ENCODE measurements around the gene CFI. TPM values are rescaled to one million over a fixed set of nuclear protein-coding genes. Genes with fewer than 3 reads are reported as not detected.

The CFI gene
- total RNA-seq, 3 donors from 2014 or later: 3.3 to 11.8 (median 6.6) TPM

- Histone ChIP-seq H3K4me3 (no peak overlapping the region), H3K4me1 (ENCODE audit: low read depth) (no peaks in the 10 kb centered on the region), H3K9me3 (no peaks in the 10 kb centered on the region), H3K36me3 (ENCODE audit: low read depth) (no peaks in the 10 kb centered on the region)
- TF ChIP-seq CTCF (IDR thresholded peaks at IDR 0.05): no peak
- intact Hi-C loops (cut with DNase I, micrococcal nuclease): no loop called here
- ATAC-seq: no peak
- no peak for DNase-seq
Observed at GRCh38 chr4:109836985-109837384, 35.2 kb upstream of the CFI start.

- DNase-seq (no peak), ATAC-seq (no peak)
- Histone ChIP-seq H3K9me3 (no peaks in the 10 kb centered on the region), H3K36me3 (ENCODE audit: low read depth) (no peaks in the 10 kb centered on the region), H3K4me3 (no peak overlapping the region), H3K4me1 (ENCODE audit: low read depth) (no peaks in the 10 kb centered on the region)
- no peak for TF ChIP-seq CTCF (IDR thresholded peaks at IDR 0.05)
- intact Hi-C loops (cut with DNase I, micrococcal nuclease): no loop called here
Observed at GRCh38 chr4:109833756-109834155, 32.0 kb upstream of the CFI start.

GRCh38 chr4:109827672-109828071, 25.9 kb upstream of the CFI start, which contains the start of gene RRH:
Gene RRH (plus strand): TSS chr4:109827972. CDS start chr4:109828028, 56 bp downstream.
- intact Hi-C loops (cut with DNase I, micrococcal nuclease): loop anchor here in 1 of 2 donors (10.0 kb wide), 1 partner anchor 403 kb away; no protein-coding TSS in a partner anchor
- DNase-seq (no peak), ATAC-seq (no peak)
- no peaks in the 10 kb centered on the region for H3K36me3 ChIP-seq (ENCODE audit: low read depth)
- TF ChIP-seq CTCF (IDR thresholded peaks at IDR 0.05): no peak
- no peaks in the 10 kb centered on the region for H3K9me3 ChIP-seq
- no peak within 1 kb of the TSS for H3K4me3 ChIP-seq
- H3K4me1 ChIP-seq (ENCODE audit: low read depth): no peaks in the 10 kb centered on the region

GRCh38 chr4:109826719-109827118, 24.9 kb upstream of the CFI start:
- H3K4me1 ChIP-seq (ENCODE audit: low read depth): no peaks in the 10 kb centered on the region
- no peaks in the 10 kb centered on the region for H3K36me3 ChIP-seq (ENCODE audit: low read depth)
- ATAC-seq (peak; percentile 44), DNase-seq (no peak)
- no peaks in the 10 kb centered on the region for H3K9me3 ChIP-seq
- intact Hi-C loops (cut with DNase I, micrococcal nuclease): loop anchor here in 1 of 2 donors (10.0 kb wide), 1 partner anchor 402 kb away; no protein-coding TSS in a partner anchor
- no peak for TF ChIP-seq CTCF (IDR thresholded peaks at IDR 0.05)
- H3K4me3 ChIP-seq: no peak overlapping the region

GRCh38 chr4:109821185-109821584, 19.4 kb upstream of the CFI start:
- no peaks in the 10 kb centered on the region for H3K36me3 ChIP-seq (ENCODE audit: low read depth)
- TF ChIP-seq CTCF (IDR thresholded peaks at IDR 0.05): no peak
- no peaks in the 10 kb centered on the region for H3K9me3 ChIP-seq
- intact Hi-C loops (cut with DNase I, micrococcal nuclease): loop anchor here in 1 of 2 donors (10.0 kb wide), 1 partner anchor 396 kb away; no protein-coding TSS in a partner anchor
- ATAC-seq (no peak), DNase-seq (no peak)
- peaks cover 6% of the 10 kb centered on the region for H3K4me1 ChIP-seq (ENCODE audit: low read depth)
- H3K4me3 ChIP-seq: no peak overlapping the region

- Histone ChIP-seq H3K36me3 (ENCODE audit: low read depth) (no peaks in the 10 kb centered on the region), H3K4me1 (ENCODE audit: low read depth) (peaks cover 7% of the 10 kb centered on the region), H3K4me3 (no peak overlapping the region), H3K9me3 (no peaks in the 10 kb centered on the region)
- DNase-seq: no peak
- no peak for ATAC-seq
- no peak for TF ChIP-seq CTCF (IDR thresholded peaks at IDR 0.05)
- intact Hi-C loops (cut with DNase I, micrococcal nuclease): loop anchor here in 1 of 2 donors (10.0 kb wide), 1 partner anchor 396 kb away; no protein-coding TSS in a partner anchor
Observed at GRCh38 chr4:109820563-109820962, 18.8 kb upstream of the CFI start.
